Heart left ventricle (tissue), 16 donors: Measurements from ENCODE around the gene CDC42EP3. TPM values are rescaled to one million over a fixed set of nuclear protein-coding genes. Genes with fewer than 3 reads are reported as not detected.

Experiments
- ATAC-seq, 4 donors: fragments of 200-7000 bp; cut with Tn5 transposase; one replicate each; pipeline ENCODE4 v1.9.1; 2020 to 2022; ENCODE audit warnings: moderate library complexity in 4 of 4, mild to moderate bottlenecking in 3 of 4, moderate number of reproducible peaks in 1 of 4
- DNase-seq, 5 donors: peaks; one replicate each; pipeline ENCODE4 v3.0.0-alpha.2; 2020
- H3K27ac ChIP-seq, 12 donors: fragments of 200-600 bp; sonication (generic) in 4 of 12; one replicate each; pipeline versions ENCODE4 v1.5.0 to v1.8.0; 2016 to 2022; ENCODE audit warnings: mild to moderate bottlenecking in 2 of 12
- H3K27me3 ChIP-seq, 9 donors: fragments of 200-600 bp; sonication (generic) in 2 of 9; one replicate each; pipeline versions ENCODE4 v1.5.1 to v1.8.0; 2016 to 2022; ENCODE audit warnings: mild to moderate bottlenecking in 3 of 9
- H3K36me3 ChIP-seq, 9 donors: fragments of 200-600 bp; sonication (generic) in 2 of 9; one replicate each; pipeline versions ENCODE4 v1.5.0 to v1.8.0; 2018 to 2022; ENCODE audit warnings: mild to moderate bottlenecking in 2 of 9
- H3K4me1 ChIP-seq, 12 donors: fragments of 200-600 bp; sonication (generic) in 4 of 12; one replicate each; pipeline versions ENCODE4 v1.5.0 to v1.8.0; 2016 to 2022; ENCODE audit warnings: mild to moderate bottlenecking in 3 of 12
- H3K4me3 ChIP-seq, 12 donors: fragments of 200-600 bp; sonication (generic) in 4 of 12; one replicate each; pipeline versions ENCODE4 v1.5.0 to v1.8.0; 2017 to 2022; ENCODE audit warnings: mild to moderate bottlenecking in 9 of 12, moderate library complexity in 4 of 12
- H3K9me3 ChIP-seq, 12 donors: fragments of 200-600 bp; sonication (generic) in 4 of 12; one replicate each; pipeline versions ENCODE4 v1.5.0 to v1.8.0; 2016 to 2022; ENCODE audit warnings: mild to moderate bottlenecking in 1 of 12
- POLR2A ChIP-seq, 2 donors: fragments of 450-650 bp; IDR thresholded peaks; one replicate each; pipeline ENCODE4 v1.6.1; 2017; ENCODE audit warnings: antibody characterized with exemption in 2 of 2, mild to moderate bottlenecking in 2 of 2, moderate library complexity in 2 of 2
- WGBS, 4 donors: extraction: QIAGEN DNeasy Blood & Tissue Kit in 2 of 4; methylation state at CpG; one replicate each; pipeline versions ENCODE4 v1.1.5 to v1.1.7; 2013 to 2018; 5-methylcytosine and 5-hydroxymethylcytosine counted together
- intact Hi-C, 10 donors: fragments of 100-400 bp; cut with DNase I; formaldehyde crosslinking; loops; one replicate each; pipeline versions ENCODE4 v1.11.1 to v1.14.2; 2022
- polyA plus RNA-seq, 2 donors: library from polyadenylated mRNA; stranded (reverse); fragments of 200-250 nt; gene quantifications; one replicate each; pipeline ENCODE4 v1.2.3, GENCODE V29; 2013
- total RNA-seq, 9 donors: library from RNA; depleted of rRNA in 2 of 9; stranded (reverse); fragments of >200 nt in 2 of 9; fragmentation: NEBNext Ultra II Directional in 3 of 9; extraction: Animal tissue kit (Norgen Biotek cat#: 25700) in 3 of 9; gene quantifications; one replicate each; pipeline versions ENCODE4 v1.1.0 to v1.2.4, GENCODE V29; 2016 to 2023
- TF ChIP-seq, protein P1 (sequence below), 12 donors: fragments of 200-600 bp; sonication (generic) in 4 of 12; IDR thresholded peaks; one replicate each; pipeline versions ENCODE4 v1.5.0 to v1.8.0; 2018 to 2022; ENCODE audit warnings: antibody characterized with exemption in 12 of 12, mild to moderate bottlenecking in 5 of 12
- donor health status: ischemic (EF 13 %, LVEDD 7.1; RV severe dilation, severe dysfunction).
- donor health status: healthy with polysubstance abuse.
- donor health status: DM: no; HTN: yes; CAD: no.
- donor health status: DM: no; HTN: no; CAD: no.
- donor health status: ischemic (EF 25% LVEDD 6.9; RV normal size, moderate dysfunction).
- donor health status: ischemic (EF 25% LVEDD 5.7; RV mildly dilated, moderate dysfunction).
- donor health status: healthy.
- donor health status: DM: yes; HTN: yes; CAD: no.
- donor health status: ischemic (EF 35%, LVEDD 5.7; RV mildly dilated, moderate dysfunction).
- donor health status: nonischemic (EF 11% LVEDD 7.7; RV severe dilation, severe dysfunction).
- donor health status: DM: yes; HTN: yes; CAD: no.
- donor health status: PGD.
- donor health status: ischemic (EF 29% LVEDD 5.4; RV normal size, mild dysfunction).
- donor health status: nonischemic (EF 23%, LVEDD 6.1; RV moderate dilation, normal function).

The CDC42EP3 gene
- total and polyA plus RNA-seq, 11 donors: 32.5 to 189 (median 111) TPM

DNA sequence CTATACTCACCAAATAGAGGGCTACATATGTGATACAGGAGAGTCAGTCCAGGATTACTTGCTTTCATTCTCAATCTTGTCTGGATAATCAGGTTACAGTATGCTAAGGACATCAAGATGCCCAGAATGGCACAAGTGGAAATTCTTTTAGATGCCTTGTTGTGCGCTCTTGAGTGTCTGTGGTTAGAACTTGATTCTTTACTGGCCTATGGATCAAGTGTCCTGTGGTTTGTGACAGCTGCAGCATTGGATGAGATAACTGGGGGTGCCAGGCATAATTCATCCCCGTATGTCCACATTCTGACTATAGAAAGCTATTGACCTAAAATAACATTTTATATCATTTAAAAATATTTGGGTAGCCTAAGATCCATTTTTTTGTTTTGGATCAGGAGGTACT is 40.1 kb downstream of the CDC42EP3 start:
- H3K36me3 ChIP-seq: no peaks in the 10 kb centered on the region
- no peaks in the 10 kb centered on the region for H3K27me3 ChIP-seq
- WGBS, 4 donors: 66 to 73% (median 68%) methylated on average over 2 of the region's 2 CpGs
- peak overlapping the region in 1 of 12 donors; percentile 13 for H3K27ac ChIP-seq
- ATAC-seq (peak in 2 of 4 donors; percentile 24 to 30), DNase-seq (no peak)
- H3K9me3 ChIP-seq: no peaks in the 10 kb centered on the region
- intact Hi-C loops: no loop called here
- peaks cover 0 to 52% (median 11%) of the 10 kb centered on the region in 12 donors for H3K4me1 ChIP-seq
- H3K4me3 ChIP-seq: no peak overlapping the region
- TF ChIP-seq POLR2A (IDR thresholded peaks at IDR 0.05): no peak
- TF ChIP-seq, protein P1, sequence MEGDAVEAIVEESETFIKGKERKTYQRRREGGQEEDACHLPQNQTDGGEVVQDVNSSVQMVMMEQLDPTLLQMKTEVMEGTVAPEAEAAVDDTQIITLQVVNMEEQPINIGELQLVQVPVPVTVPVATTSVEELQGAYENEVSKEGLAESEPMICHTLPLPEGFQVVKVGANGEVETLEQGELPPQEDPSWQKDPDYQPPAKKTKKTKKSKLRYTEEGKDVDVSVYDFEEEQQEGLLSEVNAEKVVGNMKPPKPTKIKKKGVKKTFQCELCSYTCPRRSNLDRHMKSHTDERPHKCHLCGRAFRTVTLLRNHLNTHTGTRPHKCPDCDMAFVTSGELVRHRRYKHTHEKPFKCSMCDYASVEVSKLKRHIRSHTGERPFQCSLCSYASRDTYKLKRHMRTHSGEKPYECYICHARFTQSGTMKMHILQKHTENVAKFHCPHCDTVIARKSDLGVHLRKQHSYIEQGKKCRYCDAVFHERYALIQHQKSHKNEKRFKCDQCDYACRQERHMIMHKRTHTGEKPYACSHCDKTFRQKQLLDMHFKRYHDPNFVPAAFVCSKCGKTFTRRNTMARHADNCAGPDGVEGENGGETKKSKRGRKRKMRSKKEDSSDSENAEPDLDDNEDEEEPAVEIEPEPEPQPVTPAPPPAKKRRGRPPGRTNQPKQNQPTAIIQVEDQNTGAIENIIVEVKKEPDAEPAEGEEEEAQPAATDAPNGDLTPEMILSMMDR (IDR thresholded peaks at IDR 0.05): no peak

DNA sequence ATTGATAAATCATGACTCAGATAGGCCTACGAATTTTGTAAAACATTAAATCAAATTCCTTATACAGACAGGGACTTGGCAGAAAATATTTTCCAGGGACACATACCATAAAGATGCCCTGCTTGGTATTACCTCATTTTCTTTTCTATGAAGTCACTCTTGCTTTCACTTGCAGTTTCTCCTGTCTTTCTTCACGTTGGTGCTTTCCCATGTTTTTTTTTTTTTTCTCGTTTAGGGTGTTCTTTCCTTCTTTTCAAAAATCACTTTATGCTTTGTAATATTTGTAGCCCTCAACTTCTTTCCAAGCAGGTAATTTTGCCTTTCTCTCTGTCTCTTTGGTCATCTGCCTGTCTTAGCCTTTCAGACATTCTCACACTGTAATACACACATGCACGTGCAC is 40.7 kb downstream of the CDC42EP3 start:
- no peak for ATAC-seq
- intact Hi-C loops: no loop called here
- DNase-seq: no peak
- no peaks in the 10 kb centered on the region for H3K9me3 ChIP-seq
- H3K27me3 ChIP-seq: no peaks in the 10 kb centered on the region
- H3K27ac ChIP-seq: peak overlapping the region in 1 of 12 donors; percentile 20
- no peak overlapping the region for H3K4me3 ChIP-seq
- WGBS, 4 donors: 80 to 85% (median 82%) methylated on average over 4 of the region's 4 CpGs
- TF ChIP-seq, protein P1 (IDR thresholded peaks at IDR 0.05): no peak
- TF ChIP-seq POLR2A (IDR thresholded peaks at IDR 0.05): no peak
- H3K4me1 ChIP-seq: peaks cover 0 to 52% (median 13%) of the 10 kb centered on the region in 12 donors
- H3K36me3 ChIP-seq: no peaks in the 10 kb centered on the region

DNA sequence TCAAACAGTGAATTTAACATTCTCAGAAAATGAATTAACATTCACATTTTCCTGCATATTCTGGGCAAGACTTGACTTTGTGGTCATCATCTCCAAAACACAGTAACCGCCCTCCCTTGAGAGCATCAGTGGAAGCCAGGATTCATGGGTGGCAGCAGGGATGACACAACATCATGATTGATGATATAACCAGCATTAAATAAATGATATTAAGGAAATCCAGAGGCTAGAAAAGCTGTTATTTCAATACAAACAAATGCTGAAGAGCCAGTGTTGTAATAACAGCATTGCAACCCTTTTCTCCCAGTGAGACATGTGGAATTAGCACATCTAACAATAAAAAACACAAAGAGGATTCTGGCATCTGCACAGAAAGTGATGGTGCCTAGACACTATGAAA is 41.1 kb downstream of the CDC42EP3 start:
- Histone ChIP-seq H3K27me3 (no peaks in the 10 kb centered on the region), H3K36me3 (no peaks in the 10 kb centered on the region), H3K9me3 (no peaks in the 10 kb centered on the region), H3K4me3 (no peak overlapping the region), H3K4me1 (peaks cover 0 to 52% (median 13%) of the 10 kb centered on the region in 12 donors), H3K27ac (no peak overlapping the region)
- DNase-seq: no peak
- ATAC-seq: no peak
- WGBS, 4 donors: 93 to 99% (median 94%) methylated on average over 1 of the region's 1 CpG
- intact Hi-C loops: no loop called here
- TF ChIP-seq POLR2A (IDR thresholded peaks at IDR 0.05): no peak
- TF ChIP-seq, protein P1 (IDR thresholded peaks at IDR 0.05): no peak

DNA sequence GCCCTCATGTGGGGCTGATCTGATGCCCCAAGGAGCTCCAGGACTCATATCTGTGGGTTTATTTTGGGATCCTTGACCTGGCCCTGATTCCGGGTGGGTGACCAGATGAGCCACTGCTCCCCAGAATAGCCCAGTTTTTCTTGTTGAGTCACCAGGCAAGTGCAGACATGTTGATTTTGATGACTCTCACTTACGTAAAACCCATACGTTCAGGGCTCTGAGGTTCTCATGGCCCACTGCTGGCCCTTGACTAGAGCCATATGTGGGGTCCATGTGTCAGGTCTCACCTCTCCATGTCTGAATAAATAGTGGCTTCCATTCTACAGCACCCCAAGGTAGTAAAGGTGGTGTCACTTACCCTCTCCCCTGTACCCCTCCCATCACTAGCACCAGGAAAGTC is 41.9 kb downstream of the CDC42EP3 start:
- Histone ChIP-seq H3K27ac (peak overlapping the region in 4 of 12 donors; percentile 5 to 42 (median 32)), H3K4me3 (no peak overlapping the region), H3K36me3 (no peaks in the 10 kb centered on the region), H3K27me3 (no peaks in the 10 kb centered on the region), H3K9me3 (no peaks in the 10 kb centered on the region), H3K4me1 (peaks cover 0 to 52% (median 16%) of the 10 kb centered on the region in 12 donors)
- intact Hi-C loops: loop anchor here in 2 of 10 donors (10.0 kb wide), 2 partner anchors 105 to 215 kb away; no protein-coding TSS in a partner anchor
- 54 to 74% (median 62%) methylated on average over 3 of the region's 3 CpGs; no CpG with 5 or more reads in 1 of the 4 donors for WGBS, 4 donors
- TF ChIP-seq POLR2A (IDR thresholded peaks at IDR 0.05): no peak
- TF ChIP-seq, protein P1 (IDR thresholded peaks at IDR 0.05): no peak
- ATAC-seq (peak in 3 of 4 donors; percentile 26 to 43 (median 32)), DNase-seq (no peak)
